Naive thymus-derived CD8-positive, alpha-beta T cell (primary cell): ENCODE data around the gene EMB. TPM values are rescaled to one million over a fixed set of nuclear protein-coding genes. Genes with fewer than 3 reads are reported as not detected.
"Not testable (repeated sequence)": the region's sequence is repeated elsewhere in the genome, so short reads cannot be mapped to it uniquely, and the experiment has no call there.

Source experiments
- ATAC-seq, 2 donors: fragments of 150-1000 bp; cut with Tn5 transposase in 1 of 2; sonication (Bioruptor Pico), chemical (Tn5 transposase) in 1 of 2; 1 replicate in 1 of 2; 2 replicates in 1 of 2; pipeline ENCODE4 v1.10.0; 2021; ENCODE audit warnings: mild to moderate bottlenecking in 2 of 2, moderate library complexity in 2 of 2
- POLR2A ChIA-PET: fragments of 350-600 bp; sonication (Branson Sonifier 250); formaldehyde crosslinking; loops from one replicate; lab custom pipeline; 2021; ENCODE audit warnings: antibody characterized with exemption; lab: Charles Lee
- DNase-seq, 10 donors: peaks; one replicate each; pipeline versions ENCODE4 v3.0.0 to v3.0.0-alpha.2; 2020 to 2022
- H3K27ac Mint-ChIP-seq, 10 donors: one replicate each; pipeline ENCODE4 v1.8.0; 2020 to 2022; ENCODE audit warnings: mild to moderate bottlenecking in 10 of 10, mixed read lengths in 10 of 10, moderate library complexity in 4 of 10, inconsistent platforms in 1 of 10
- H3K27me3 Mint-ChIP-seq, 5 donors: one replicate each; pipeline ENCODE4 v1.8.0; 2021 to 2022; ENCODE audit warnings: mixed read lengths in 5 of 5
- H3K36me3 Mint-ChIP-seq, 3 donors: one replicate each; pipeline ENCODE4 v1.8.0; 2020 to 2022; ENCODE audit warnings: mixed read lengths in 3 of 3, mild to moderate bottlenecking in 2 of 3, inconsistent platforms in 1 of 3
- H3K4me1 Mint-ChIP-seq, 4 donors: one replicate each; pipeline ENCODE4 v1.8.0; 2021 to 2022; ENCODE audit warnings: mixed read lengths in 4 of 4
- H3K4me3 Mint-ChIP-seq, 10 donors: one replicate each; pipeline ENCODE4 v1.8.0; 2020 to 2022; ENCODE audit warnings: mild to moderate bottlenecking in 10 of 10, mixed read lengths in 10 of 10, moderate library complexity in 6 of 10, inconsistent platforms in 1 of 10
- H3K9me3 Mint-ChIP-seq, 9 donors: one replicate each; pipeline ENCODE4 v1.8.0; 2020 to 2022; ENCODE audit warnings: mixed read lengths in 9 of 9, mild to moderate bottlenecking in 3 of 9, inconsistent platforms in 1 of 9, moderate library complexity in 1 of 9
- polyA plus RNA-seq, 3 donors: library from polyadenylated mRNA; unstranded; fragments of 300-500 nt; fragmentation: Illumina TruSeq; gene quantifications; one replicate each; pipeline ENCODE4 v1.2.3, GENCODE V29; 2021
- total RNA-seq, 8 experiments: library from RNA in 2 of 8; stranded (reverse) in 2 of 8; gene quantifications; one replicate each; pipeline ENCODE4 v1.2.3 and lab custom pipeline; 2021 to 2026

EMB gene
- total and polyA plus RNA-seq, 5 experiments from 2014 or later, result 109 to 195 (median 184) TPM

- Mint-ChIP-seq H3K9me3 (peaks cover 0 to 3% (median 0%) of the 10 kb centered on the region in 9 donors), H3K36me3 (no peaks in the 10 kb centered on the region), H3K4me3 (peak overlapping the region; percentile 48 to 85 (median 78)), H3K27ac (peak overlapping the region; percentile 49 to 95 (median 90)), H3K4me1 (peaks cover 26 to 80% (median 63%) of the 10 kb centered on the region in 4 donors), H3K27me3 (no peaks in the 10 kb centered on the region)
- ATAC-seq (peak; percentile 26 to 27), DNase-seq (peak in 6 of 10 donors; percentile 16 to 69 (median 46))
- POLR2A ChIA-PET, result interaction anchor here (0.6 to 1.8 kb wide), 5 partner anchors 11 to 222 kb away, joined by 3 to 15 read pairs (median 5); partner anchors contain the start of gene PARP8
Observed at GRCh38 chr5:50445296-50445949, 4.3 kb upstream of the EMB start.

- not testable (repeated sequence) for H3K36me3 Mint-ChIP-seq, H3K9me3 Mint-ChIP-seq, H3K27me3 Mint-ChIP-seq, ATAC-seq, DNase-seq
- Mint-ChIP-seq H3K27ac (peak overlapping the region; percentile 81 to 100 (median 96)), H3K4me1 (peaks cover 28 to 81% (median 70%) of the 10 kb centered on the region in 4 donors), H3K4me3 (peak overlapping the region in 9 of 10 donors; percentile 7 to 96 (median 53))
- POLR2A ChIA-PET, result interaction anchor here (0.5 to 2.9 kb wide), 4 partner anchors 28 to 301 kb away, joined by 3 to 41 read pairs (median 22); partner anchors contain the start of gene PARP8
Observed at GRCh38 chr5:50442559-50443539, 1.8 kb upstream of the EMB start.

- H3K4me1 Mint-ChIP-seq, result peaks cover 27 to 82% (median 66%) of the 10 kb centered on the region in 4 donors
- H3K9me3 Mint-ChIP-seq, result peaks cover 0 to under 1% (median 0%) of the 10 kb centered on the region in 9 donors
- no peaks in the 10 kb centered on the region for H3K27me3 Mint-ChIP-seq
- peak overlapping the region; percentile 95 to 100 (median 98) for H3K27ac Mint-ChIP-seq
- peaks cover 0 to 2% (median 0%) of the 10 kb centered on the region in 3 donors for H3K36me3 Mint-ChIP-seq
- DNase-seq, result no peak
- H3K4me3 Mint-ChIP-seq, result peak overlapping the region; percentile 91 to 97 (median 96)
- peak; percentile 15 to 24 for ATAC-seq
- POLR2A ChIA-PET, result interaction anchor here (0.9 to 3.1 kb wide), 15 partner anchors 11 to 317 kb away, joined by 3 to 41 read pairs (median 5); partner anchors contain the start of gene PARP8
Observed at GRCh38 chr5:50441493-50441955, 436 bp upstream of the EMB start.

GRCh38 chr5:50439221-50439620, 1.9 kb downstream of the EMB start:
- Mint-ChIP-seq H3K9me3 (no peaks in the 10 kb centered on the region), H3K27me3 (no peaks in the 10 kb centered on the region), H3K4me3 (peak overlapping the region; percentile 91 to 97 (median 96)), H3K27ac (peak overlapping the region in 8 of 10 donors; percentile 24 to 100 (median 95)), H3K4me1 (peaks cover 33 to 85% (median 65%) of the 10 kb centered on the region in 4 donors), H3K36me3 (peaks cover 0 to 11% (median 0%) of the 10 kb centered on the region in 3 donors)
- POLR2A ChIA-PET, result interaction anchor here (0.7 to 3.1 kb wide), 3 partner anchors 19 to 330 kb away, joined by 3 to 17 read pairs (median 4); no protein-coding TSS in a partner anchor
- no peak for DNase-seq
- no peak for ATAC-seq

- peaks cover 0 to 15% (median 0%) of the 10 kb centered on the region in 3 donors for H3K36me3 Mint-ChIP-seq
- H3K4me3 Mint-ChIP-seq, result peak overlapping the region; percentile 8 to 93 (median 64)
- DNase-seq, ATAC-seq, POLR2A ChIA-PET, H3K9me3 Mint-ChIP-seq, H3K27me3 Mint-ChIP-seq: not testable (repeated sequence)
- H3K27ac Mint-ChIP-seq, result peak overlapping the region in 6 of 10 donors; percentile 40 to 89 (median 59)
- peaks cover 35 to 89% (median 70%) of the 10 kb centered on the region in 4 donors for H3K4me1 Mint-ChIP-seq
Observed at GRCh38 chr5:50438060-50438459, 3.0 kb downstream of the EMB start.

- Mint-ChIP-seq H3K36me3 (peaks cover 0 to 15% (median 0%) of the 10 kb centered on the region in 3 donors), H3K27ac (peak overlapping the region; percentile 12 to 88 (median 62)), H3K4me1 (peaks cover 36 to 97% (median 79%) of the 10 kb centered on the region in 4 donors), H3K27me3 (no peaks in the 10 kb centered on the region), H3K9me3 (no peaks in the 10 kb centered on the region), H3K4me3 (peak overlapping the region in 9 of 10 donors; percentile 2 to 56 (median 20))
- POLR2A ChIA-PET, result no interaction called here
- DNase-seq (no peak), ATAC-seq (peak; percentile 11 to 14)
Observed at GRCh38 chr5:50435168-50435567, 5.9 kb downstream of the EMB start.

GRCh38 chr5:50431133-50431904, 9.8 kb downstream of the EMB start:
- not testable (repeated sequence) for H3K9me3 Mint-ChIP-seq, H3K27me3 Mint-ChIP-seq, DNase-seq
- H3K36me3 Mint-ChIP-seq, result peaks cover 0 to 27% (median 13%) of the 10 kb centered on the region in 3 donors
- H3K4me1 Mint-ChIP-seq, result peaks cover 29 to 92% (median 66%) of the 10 kb centered on the region in 4 donors
- H3K4me3 Mint-ChIP-seq, result peak overlapping the region in 7 of 10 donors; percentile 21 to 81 (median 30)
- POLR2A ChIA-PET, result interaction anchor here (0.8 kb wide), 1 partner anchor 10 kb away, joined by 5 read pairs; the partner anchor contains the start of gene EMB
- ATAC-seq, result peak in 1 of 2 donors; percentile 33
- peak overlapping the region; percentile 2 to 98 (median 86) for H3K27ac Mint-ChIP-seq

- POLR2A ChIA-PET, H3K27me3 Mint-ChIP-seq, H3K9me3 Mint-ChIP-seq, DNase-seq, ATAC-seq, H3K4me3 Mint-ChIP-seq: not testable (repeated sequence)
- Mint-ChIP-seq H3K27ac (peak overlapping the region in 7 of 10 donors; percentile 8 to 75 (median 37)), H3K36me3 (peaks cover 19 to 64% (median 46%) of the 10 kb centered on the region in 3 donors), H3K4me1 (peaks cover 30 to 74% (median 64%) of the 10 kb centered on the region in 4 donors)
Observed at GRCh38 chr5:50423100-50423799, 17.8 kb downstream of the EMB start.

- Mint-ChIP-seq H3K27ac (peak overlapping the region in 5 of 10 donors; percentile 3 to 67 (median 25)), H3K4me1 (peaks cover 38 to 79% (median 71%) of the 10 kb centered on the region in 4 donors), H3K4me3 (peak overlapping the region in 1 of 10 donors; percentile 36), H3K36me3 (peaks cover 19 to 49% (median 33%) of the 10 kb centered on the region in 3 donors)
- H3K9me3 Mint-ChIP-seq, DNase-seq, POLR2A ChIA-PET, H3K27me3 Mint-ChIP-seq, ATAC-seq: not testable (repeated sequence)
Observed at GRCh38 chr5:50421184-50421950, 19.7 kb downstream of the EMB start.

- ATAC-seq, result no peak
- Mint-ChIP-seq H3K4me1 (peaks cover 37 to 86% (median 74%) of the 10 kb centered on the region in 4 donors), H3K36me3 (peaks cover 19 to 46% (median 30%) of the 10 kb centered on the region in 3 donors), H3K27ac (peak overlapping the region in 6 of 10 donors; percentile 19 to 75 (median 34)), H3K9me3 (peaks cover 0 to 7% (median 4%) of the 10 kb centered on the region in 9 donors), H3K4me3 (peak overlapping the region in 2 of 10 donors; percentile 8 to 51), H3K27me3 (no peaks in the 10 kb centered on the region)
- POLR2A ChIA-PET, result interaction anchor here (0.6 kb wide), 1 partner anchor 339 kb away, joined by 3 read pairs; no protein-coding TSS in a partner anchor
- no peak for DNase-seq
Observed at GRCh38 chr5:50420343-50420935, 20.6 kb downstream of the EMB start.
